Urinary bladder (tissue), 4 donors: Measurements from ENCODE around the gene DNASE2B. TPM values are rescaled to one million over a fixed set of nuclear protein-coding genes. Genes with fewer than 3 reads are reported as not detected.

Experiments used
- DNase-seq: peaks from one replicate; pipeline ENCODE4 v3.0.0-alpha.2; 2015; ENCODE audit errors: extremely low spot score
- H3K27ac ChIP-seq: one replicate; pipeline ENCODE4 v1.5.1; 2013; ENCODE audit warnings: low read depth, mild to moderate bottlenecking, moderate library complexity
- H3K36me3 ChIP-seq: one replicate; pipeline ENCODE4 v1.6.1; 2013; ENCODE audit warnings: mild to moderate bottlenecking, moderate library complexity; ENCODE audit not compliant: insufficient read depth
- H3K4me1 ChIP-seq: one replicate; pipeline ENCODE4 v1.6.1; 2013; ENCODE audit warnings: mild to moderate bottlenecking, moderate library complexity; ENCODE audit not compliant: insufficient read depth
- H3K4me3 ChIP-seq: one replicate; pipeline ENCODE4 v1.5.1; 2013; ENCODE audit warnings: low read depth, low read length
- WGBS: extraction: QIAGEN DNeasy Blood & Tissue Kit; methylation state at CpG from one replicate; pipeline ENCODE4 v1.1.7; 2013; 5-methylcytosine and 5-hydroxymethylcytosine counted together
- polyA plus RNA-seq: library from polyadenylated mRNA; stranded (reverse); fragments of 200-250 nt; gene quantifications from one replicate; pipeline ENCODE4 v1.2.3, GENCODE V29; 2013
- total RNA-seq: library from RNA; depleted of rRNA; stranded (reverse); fragments of >200 nt; gene quantifications from one replicate; pipeline ENCODE4 v1.2.3, GENCODE V29; 2014
- donor health status: healthy with polysubstance abuse.
- donor health status: healthy.

Gene DNASE2B
- total and polyA plus RNA-seq, 2 donors: not detected

GRCh38 chr1:84365225-84366221, 32.8 kb upstream of the DNASE2B start:
- DNase-seq: no peak
- Histone ChIP-seq H3K27ac (no peak overlapping the region), H3K4me3 (no peak overlapping the region), H3K4me1 (no peaks in the 10 kb centered on the region), H3K36me3 (no peaks in the 10 kb centered on the region)
- WGBS: 58% methylated on average over 3 of the region's 3 CpGs

- Histone ChIP-seq H3K27ac (no peak overlapping the region), H3K4me1 (no peaks in the 10 kb centered on the region)
- WGBS: 85% methylated on average over 2 of the region's 2 CpGs
Measured at GRCh38 chr1:84366786-84367185, 31.5 kb upstream of the DNASE2B start.

GRCh38 chr1:84367219-84367618, 31.1 kb upstream of the DNASE2B start:
- Histone ChIP-seq H3K4me1 (no peaks in the 10 kb centered on the region), H3K27ac (no peak overlapping the region), H3K4me3 (no peak overlapping the region), H3K36me3 (no peaks in the 10 kb centered on the region)
- DNase-seq: no peak
- 82% methylated on average over 1 of the region's 1 CpG for WGBS

More at GRCh38 chr1:84366786-84367185, 31.5 kb upstream of the DNASE2B start:
- H3K36me3 ChIP-seq: no peaks in the 10 kb centered on the region
- H3K4me3 ChIP-seq: no peak overlapping the region
- DNase-seq: no peak

- 98% methylated on average over 5 of the region's 5 CpGs for WGBS
- Histone ChIP-seq H3K27ac (no peak overlapping the region), H3K4me1 (no peaks in the 10 kb centered on the region), H3K36me3 (no peaks in the 10 kb centered on the region), H3K4me3 (no peak overlapping the region)
- DNase-seq: no peak
Measured at GRCh38 chr1:84368441-84368840, 29.8 kb upstream of the DNASE2B start.

- H3K27ac ChIP-seq: no peak overlapping the region
- no peak for DNase-seq
- 93% methylated on average over 1 of the region's 1 CpG for WGBS
Measured at GRCh38 chr1:84370266-84370665, 28.0 kb upstream of the DNASE2B start.

DNA sequence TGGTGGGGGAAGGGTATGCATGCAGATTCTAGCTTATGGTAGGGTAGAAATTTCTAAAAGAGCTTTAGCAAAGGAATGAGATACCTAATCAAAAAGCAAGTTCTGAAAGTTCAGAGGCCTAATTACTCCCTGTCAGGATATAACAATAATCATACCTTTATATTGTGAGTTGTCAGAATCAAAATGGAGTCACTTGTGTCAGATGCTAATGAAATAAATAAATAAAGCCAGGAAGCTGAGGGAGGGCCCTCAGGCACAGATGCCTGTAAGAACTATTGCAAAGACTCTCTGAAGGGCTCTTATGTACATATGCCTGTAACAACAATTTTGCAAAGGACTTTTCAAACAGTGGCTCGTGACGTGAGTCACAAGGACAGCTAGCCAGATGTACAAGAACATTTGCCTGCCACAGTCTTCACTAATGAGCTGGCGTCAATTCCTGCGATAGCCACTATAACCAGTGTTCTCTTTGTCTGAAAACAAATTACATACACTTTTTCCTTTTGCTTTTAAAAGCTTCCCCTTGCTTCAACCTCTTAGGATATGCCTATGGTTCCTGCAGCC, 27.4 kb upstream of the DNASE2B start:
- DNase-seq: no peak
- WGBS: 95% methylated on average over 4 of the region's 4 CpGs

More at GRCh38 chr1:84370266-84370665, 28.0 kb upstream of the DNASE2B start:
- H3K36me3 ChIP-seq: no peaks in the 10 kb centered on the region
- H3K4me1 ChIP-seq: no peaks in the 10 kb centered on the region
- H3K4me3 ChIP-seq: no peak overlapping the region

GRCh38 chr1:84373436-84374141, 24.7 kb upstream of the DNASE2B start:
- H3K36me3 ChIP-seq: no peaks in the 10 kb centered on the region
- no peak overlapping the region for H3K27ac ChIP-seq
- no peak overlapping the region for H3K4me3 ChIP-seq
- no peaks in the 10 kb centered on the region for H3K4me1 ChIP-seq
- WGBS: 20% methylated on average over 2 of the region's 2 CpGs
- DNase-seq: no peak

More for the DNA sequence above, 27.4 kb upstream of the DNASE2B start:
- no peak overlapping the region for H3K27ac ChIP-seq
- H3K4me1 ChIP-seq: no peaks in the 10 kb centered on the region
- no peaks in the 10 kb centered on the region for H3K36me3 ChIP-seq
- H3K4me3 ChIP-seq: no peak overlapping the region

DNA sequence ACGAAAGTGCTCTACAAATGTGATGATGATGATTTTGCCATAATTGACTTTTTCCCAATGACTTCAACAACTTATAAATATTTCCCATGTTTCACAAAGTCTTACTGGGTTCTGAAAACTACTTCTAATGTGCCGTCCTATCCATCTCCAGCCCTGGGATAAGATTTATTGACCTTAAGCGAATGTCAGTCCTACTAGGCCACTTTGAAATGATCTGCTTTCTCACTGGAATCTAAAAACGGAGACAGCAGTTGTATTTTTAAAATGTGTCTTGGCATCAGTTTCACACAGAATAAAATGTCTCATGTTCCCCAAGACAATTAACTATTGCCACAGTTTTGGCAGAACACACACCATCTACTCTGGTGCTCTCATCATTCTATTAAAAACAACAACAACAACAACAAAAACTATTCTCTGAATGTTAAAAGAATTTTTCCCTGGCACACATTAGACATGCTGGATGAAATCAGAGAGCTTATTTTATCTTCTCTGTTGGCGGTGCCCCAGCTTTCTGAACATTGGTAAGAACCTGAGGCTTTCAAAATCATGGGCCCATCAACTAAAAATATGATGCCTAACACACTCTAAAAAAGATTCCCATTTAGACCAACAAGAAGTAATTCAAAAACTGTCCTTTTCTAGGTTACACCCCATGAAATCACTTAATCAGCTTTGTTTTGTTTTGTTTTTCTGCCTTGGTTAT, 23.1 kb upstream of the DNASE2B start:
- H3K4me3 ChIP-seq: no peak overlapping the region
- H3K36me3 ChIP-seq: no peaks in the 10 kb centered on the region
- 50% methylated on average over 5 of the region's 5 CpGs for whole genome bisulfite sequencing
- H3K27ac ChIP-seq: no peak overlapping the region
- no peaks in the 10 kb centered on the region for H3K4me1 ChIP-seq
- DNase-seq: no peak

DNA sequence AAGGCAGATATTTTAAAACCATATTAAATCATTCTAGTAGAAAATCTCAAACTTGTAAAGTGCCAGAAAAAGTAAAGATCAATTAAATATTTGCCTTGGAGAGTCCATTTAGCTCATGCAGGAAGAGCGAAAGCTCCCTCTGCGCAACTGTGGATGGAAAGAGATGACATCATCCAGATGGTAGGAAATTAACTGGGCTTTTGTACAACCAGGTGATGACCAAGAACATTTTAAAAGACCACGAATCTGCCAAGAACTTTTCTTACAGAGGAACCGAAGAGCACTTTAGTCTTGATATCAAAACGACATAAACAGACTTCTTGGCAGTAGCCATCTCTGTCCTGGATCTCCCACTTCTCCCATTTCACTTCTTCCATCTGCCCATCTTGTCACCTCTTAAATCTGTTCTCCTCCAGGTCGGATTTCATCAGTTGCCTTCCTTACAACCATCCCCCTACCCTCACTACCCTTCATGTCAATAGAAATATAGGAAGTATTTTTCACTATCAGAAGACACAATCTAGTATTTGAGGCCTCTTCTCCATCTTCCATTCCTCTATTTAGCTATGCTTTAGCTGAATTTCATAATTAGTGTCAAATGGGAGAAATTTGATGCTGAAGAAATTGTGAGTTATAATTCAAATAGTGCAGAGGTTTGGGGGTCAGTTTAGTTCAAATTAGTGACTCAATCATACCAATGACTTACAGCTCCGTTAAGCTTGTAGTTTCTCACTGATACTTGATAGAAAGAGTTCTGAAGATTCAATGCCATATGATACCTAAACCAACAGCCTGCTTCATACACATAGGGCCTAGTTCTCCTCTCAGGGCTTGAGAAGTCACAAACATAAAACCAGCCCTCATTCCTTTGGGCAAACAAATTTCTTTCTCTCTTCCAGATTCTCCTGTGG, 22.0 kb upstream of the DNASE2B start:
- no peaks in the 10 kb centered on the region for H3K4me1 ChIP-seq
- H3K27ac ChIP-seq: no peak overlapping the region
- no peak for DNase-seq
- 68% methylated on average over 7 of the region's 7 CpGs for WGBS
- no peak overlapping the region for H3K4me3 ChIP-seq
- no peaks in the 10 kb centered on the region for H3K36me3 ChIP-seq

DNA sequence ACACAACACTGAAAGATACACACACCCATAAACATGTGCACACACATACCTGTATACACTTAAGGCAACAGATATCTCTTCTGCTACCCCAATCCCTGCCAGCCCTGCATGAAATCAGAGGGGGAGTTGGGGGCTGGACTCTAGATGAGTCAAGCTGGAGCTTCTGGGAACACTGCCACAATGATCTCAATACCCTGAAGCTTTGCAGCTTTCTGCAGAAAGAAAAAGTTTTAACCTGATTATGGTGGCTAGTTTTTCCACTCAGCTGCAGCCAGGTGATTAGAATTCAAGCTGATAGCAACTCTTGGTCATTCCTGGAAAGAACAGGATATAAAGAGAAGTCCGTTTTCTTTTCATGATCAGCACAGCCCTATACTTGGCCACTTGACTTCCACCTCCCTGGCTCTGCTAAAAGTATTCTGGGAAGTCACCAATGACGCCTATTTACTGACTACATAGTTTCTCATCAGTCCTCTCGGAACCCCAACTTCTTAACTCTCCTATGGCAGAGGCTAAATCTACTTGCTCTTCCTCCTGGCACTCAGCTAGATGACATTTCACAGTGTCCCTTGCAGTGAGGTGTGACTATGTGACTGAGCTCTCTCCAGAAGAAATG, 20.7 kb upstream of the DNASE2B start:
- H3K27ac ChIP-seq: no peak overlapping the region
- no peaks in the 10 kb centered on the region for H3K4me1 ChIP-seq
- H3K4me3 ChIP-seq: no peak overlapping the region
- H3K36me3 ChIP-seq: no peaks in the 10 kb centered on the region
- no peak for DNase-seq
- 31% methylated on average over 3 of the region's 3 CpGs for WGBS

DNA sequence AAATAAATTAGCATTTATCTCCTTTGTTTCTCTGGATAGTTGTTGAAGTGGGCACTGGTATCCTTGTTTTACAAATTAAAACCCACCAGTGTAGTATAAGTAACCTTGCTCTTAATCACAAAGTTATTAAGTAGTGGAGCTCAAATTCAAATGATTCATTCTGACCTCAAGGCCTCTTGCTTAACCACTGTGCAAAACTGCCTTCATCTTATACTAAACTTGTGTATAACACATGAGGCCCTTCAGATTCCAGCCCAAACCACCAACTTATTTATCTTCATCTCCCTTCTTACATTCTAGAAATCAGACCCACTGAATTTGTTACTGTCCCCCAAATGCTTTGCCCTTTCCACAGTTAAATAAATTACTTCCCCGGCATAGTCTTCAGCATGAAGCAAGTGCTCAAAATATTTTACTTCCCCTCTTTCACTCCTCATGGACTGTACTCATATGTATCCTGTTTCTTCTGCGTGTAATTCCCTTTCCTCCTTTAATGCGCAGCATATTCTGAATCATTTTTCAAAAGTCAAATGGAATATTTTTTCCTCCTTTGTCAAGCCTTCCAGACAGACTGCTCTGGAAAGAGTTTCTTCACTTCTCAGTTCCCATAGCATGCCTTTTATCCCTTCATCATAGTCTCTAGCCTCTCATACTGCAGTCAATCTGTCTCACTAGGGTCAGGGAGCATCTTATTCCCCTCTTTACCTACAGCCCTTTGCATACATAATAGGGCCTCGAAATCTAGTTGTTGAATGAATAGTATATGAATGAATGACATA, 19.0 kb upstream of the DNASE2B start:
- no peaks in the 10 kb centered on the region for H3K36me3 ChIP-seq
- no peak for DNase-seq
- H3K27ac ChIP-seq: no peak overlapping the region
- 86% methylated on average over 4 of the region's 4 CpGs for WGBS
- H3K4me3 ChIP-seq: no peak overlapping the region
- H3K4me1 ChIP-seq: no peaks in the 10 kb centered on the region

DNA sequence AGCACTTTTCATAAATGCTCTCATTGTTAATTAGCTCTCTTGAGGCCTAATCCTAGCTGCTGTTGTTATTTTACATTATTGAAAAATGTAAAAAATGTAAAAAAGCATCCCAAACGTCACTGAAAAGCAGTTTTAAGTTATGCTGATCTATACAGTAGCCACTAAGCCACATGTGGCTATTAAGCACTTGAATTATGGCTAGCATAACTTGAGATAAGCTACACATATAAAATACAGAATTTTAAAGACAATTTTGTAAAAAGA, 18.4 kb upstream of the DNASE2B start:
- no peak for DNase-seq
- no peaks in the 10 kb centered on the region for H3K36me3 ChIP-seq
- H3K27ac ChIP-seq: no peak overlapping the region
- WGBS: 77% methylated on average over 1 of the region's 1 CpG
- H3K4me3 ChIP-seq: no peak overlapping the region
- no peaks in the 10 kb centered on the region for H3K4me1 ChIP-seq
